WTC11 (cell line): ENCODE measurements around the gene ADARB2.

Experiments
- CREB1 ChIP-seq: sonication (generic); formaldehyde crosslinking; IDR thresholded peaks from 2 replicates; pipeline ENCODE4 v1.8.0; 2023; ENCODE audit warnings: mild to moderate bottlenecking, missing genetic modification reagents
- CREM ChIP-seq: sonication (generic); formaldehyde crosslinking; IDR thresholded peaks from 2 replicates; pipeline ENCODE4 v1.8.1; 2022; ENCODE audit warnings: mild to moderate bottlenecking, missing genetic modification reagents, moderate library complexity
- JUN ChIP-seq: sonication (generic); formaldehyde crosslinking; IDR thresholded peaks from 2 replicates; pipeline ENCODE4 v1.8.0; 2023; ENCODE audit warnings: mild to moderate bottlenecking, missing genetic modification reagents
- NFE2L1 ChIP-seq: sonication (generic); formaldehyde crosslinking; IDR thresholded peaks from 2 replicates; pipeline ENCODE4 v1.8.1; 2023; ENCODE audit warnings: missing genetic modification reagents
- SMAD4 ChIP-seq: sonication (generic); formaldehyde crosslinking; IDR thresholded peaks from 2 replicates; pipeline ENCODE4 v1.8.0; 2022; ENCODE audit warnings: mild to moderate bottlenecking, missing genetic modification reagents
- ZNF423 ChIP-seq: fragments of 250-450 bp; sonication (Bioruptor Pico); IDR thresholded peaks from 2 replicates; pipeline ENCODE4 v2.1.2; 2022; ENCODE audit warnings: mild to moderate bottlenecking, moderate library complexity
- TF ChIP-seq, protein P1 (sequence below): sonication (generic); formaldehyde crosslinking; IDR thresholded peaks from 2 replicates; pipeline ENCODE4 v1.8.0; 2022; ENCODE audit warnings: mild to moderate bottlenecking, missing genetic modification reagents
- TF ChIP-seq, protein P2 (sequence below): fragments of 200-600 bp; IDR thresholded peaks from 2 replicates; pipeline ENCODE4 v1.8.0; 2022; ENCODE audit warnings: antibody characterized with exemption
- TF ChIP-seq, protein P3 (sequence below): sonication (generic); formaldehyde crosslinking; IDR thresholded peaks from 2 replicates; pipeline ENCODE4 v1.8.0; 2022; ENCODE audit warnings: mild to moderate bottlenecking, missing genetic modification reagents
- TF ChIP-seq, protein P4 (sequence below): sonication (generic); formaldehyde crosslinking; IDR thresholded peaks from 2 replicates; pipeline ENCODE4 v1.8.0; 2022; ENCODE audit warnings: mild to moderate bottlenecking, missing genetic modification reagents
- TF ChIP-seq, protein P5 (sequence below): sonication (generic); formaldehyde crosslinking; IDR thresholded peaks from 2 replicates; pipeline ENCODE4 v1.8.1; 2023; ENCODE audit warnings: mild to moderate bottlenecking, missing genetic modification reagents, moderate library complexity
- TF ChIP-seq, protein P6 (sequence below): sonication (generic); formaldehyde crosslinking; IDR thresholded peaks from 2 replicates; pipeline ENCODE4 v1.8.1; 2023; ENCODE audit warnings: mild to moderate bottlenecking, missing genetic modification reagents

DNA sequence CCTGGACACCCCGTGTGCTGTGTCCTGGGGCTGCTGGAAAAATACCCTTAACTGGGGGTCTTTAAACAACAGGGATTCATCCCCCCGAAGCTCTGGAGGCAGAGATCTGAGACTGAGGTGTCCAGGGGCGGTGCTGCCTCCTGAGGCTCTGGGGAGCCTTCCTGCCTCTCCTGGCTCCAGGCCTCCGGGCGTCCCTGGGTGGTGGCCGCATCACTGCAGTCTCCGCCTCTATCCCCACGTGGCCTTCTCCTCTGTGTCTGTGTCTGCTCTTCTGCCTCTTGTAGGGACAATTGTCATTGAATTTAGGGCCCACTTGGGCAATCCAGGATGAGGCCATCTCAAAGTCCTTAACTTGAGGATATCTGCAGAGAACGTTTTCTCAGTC is 464.6 kb downstream of the ADARB2 start:
- TF ChIP-seq JUN (no peak), CREB1 (no peak), ZNF423 (CRISPR knock-in tag) (no peak), CREM (CRISPR knock-in tag) (no peak), SMAD4 (CRISPR knock-in tag) (no peak), NFE2L1 (CRISPR knock-in tag) (no peak)
- TF ChIP-seq, protein P1, sequence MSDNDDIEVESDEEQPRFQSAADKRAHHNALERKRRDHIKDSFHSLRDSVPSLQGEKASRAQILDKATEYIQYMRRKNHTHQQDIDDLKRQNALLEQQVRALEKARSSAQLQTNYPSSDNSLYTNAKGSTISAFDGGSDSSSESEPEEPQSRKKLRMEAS (CRISPR knock-in tag): no peak
- TF ChIP-seq, protein P2, sequence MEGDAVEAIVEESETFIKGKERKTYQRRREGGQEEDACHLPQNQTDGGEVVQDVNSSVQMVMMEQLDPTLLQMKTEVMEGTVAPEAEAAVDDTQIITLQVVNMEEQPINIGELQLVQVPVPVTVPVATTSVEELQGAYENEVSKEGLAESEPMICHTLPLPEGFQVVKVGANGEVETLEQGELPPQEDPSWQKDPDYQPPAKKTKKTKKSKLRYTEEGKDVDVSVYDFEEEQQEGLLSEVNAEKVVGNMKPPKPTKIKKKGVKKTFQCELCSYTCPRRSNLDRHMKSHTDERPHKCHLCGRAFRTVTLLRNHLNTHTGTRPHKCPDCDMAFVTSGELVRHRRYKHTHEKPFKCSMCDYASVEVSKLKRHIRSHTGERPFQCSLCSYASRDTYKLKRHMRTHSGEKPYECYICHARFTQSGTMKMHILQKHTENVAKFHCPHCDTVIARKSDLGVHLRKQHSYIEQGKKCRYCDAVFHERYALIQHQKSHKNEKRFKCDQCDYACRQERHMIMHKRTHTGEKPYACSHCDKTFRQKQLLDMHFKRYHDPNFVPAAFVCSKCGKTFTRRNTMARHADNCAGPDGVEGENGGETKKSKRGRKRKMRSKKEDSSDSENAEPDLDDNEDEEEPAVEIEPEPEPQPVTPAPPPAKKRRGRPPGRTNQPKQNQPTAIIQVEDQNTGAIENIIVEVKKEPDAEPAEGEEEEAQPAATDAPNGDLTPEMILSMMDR: no peak
- TF ChIP-seq, protein P3, sequence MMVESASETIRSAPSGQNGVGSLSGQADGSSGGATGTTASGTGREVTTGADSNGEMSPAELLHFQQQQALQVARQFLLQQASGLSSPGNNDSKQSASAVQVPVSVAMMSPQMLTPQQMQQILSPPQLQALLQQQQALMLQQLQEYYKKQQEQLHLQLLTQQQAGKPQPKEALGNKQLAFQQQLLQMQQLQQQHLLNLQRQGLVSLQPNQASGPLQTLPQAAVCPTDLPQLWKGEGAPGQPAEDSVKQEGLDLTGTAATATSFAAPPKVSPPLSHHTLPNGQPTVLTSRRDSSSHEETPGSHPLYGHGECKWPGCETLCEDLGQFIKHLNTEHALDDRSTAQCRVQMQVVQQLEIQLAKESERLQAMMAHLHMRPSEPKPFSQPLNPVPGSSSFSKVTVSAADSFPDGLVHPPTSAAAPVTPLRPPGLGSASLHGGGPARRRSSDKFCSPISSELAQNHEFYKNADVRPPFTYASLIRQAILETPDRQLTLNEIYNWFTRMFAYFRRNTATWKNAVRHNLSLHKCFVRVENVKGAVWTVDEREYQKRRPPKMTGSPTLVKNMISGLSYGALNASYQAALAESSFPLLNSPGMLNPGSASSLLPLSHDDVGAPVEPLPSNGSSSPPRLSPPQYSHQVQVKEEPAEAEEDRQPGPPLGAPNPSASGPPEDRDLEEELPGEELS (CRISPR knock-in tag): no peak
- TF ChIP-seq, protein P4, sequence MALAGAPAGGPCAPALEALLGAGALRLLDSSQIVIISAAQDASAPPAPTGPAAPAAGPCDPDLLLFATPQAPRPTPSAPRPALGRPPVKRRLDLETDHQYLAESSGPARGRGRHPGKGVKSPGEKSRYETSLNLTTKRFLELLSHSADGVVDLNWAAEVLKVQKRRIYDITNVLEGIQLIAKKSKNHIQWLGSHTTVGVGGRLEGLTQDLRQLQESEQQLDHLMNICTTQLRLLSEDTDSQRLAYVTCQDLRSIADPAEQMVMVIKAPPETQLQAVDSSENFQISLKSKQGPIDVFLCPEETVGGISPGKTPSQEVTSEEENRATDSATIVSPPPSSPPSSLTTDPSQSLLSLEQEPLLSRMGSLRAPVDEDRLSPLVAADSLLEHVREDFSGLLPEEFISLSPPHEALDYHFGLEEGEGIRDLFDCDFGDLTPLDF: no peak
- TF ChIP-seq, protein P5, sequence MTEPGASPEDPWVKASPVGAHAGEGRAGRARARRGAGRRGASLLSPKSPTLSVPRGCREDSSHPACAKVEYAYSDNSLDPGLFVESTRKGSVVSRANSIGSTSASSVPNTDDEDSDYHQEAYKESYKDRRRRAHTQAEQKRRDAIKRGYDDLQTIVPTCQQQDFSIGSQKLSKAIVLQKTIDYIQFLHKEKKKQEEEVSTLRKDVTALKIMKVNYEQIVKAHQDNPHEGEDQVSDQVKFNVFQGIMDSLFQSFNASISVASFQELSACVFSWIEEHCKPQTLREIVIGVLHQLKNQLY (CRISPR knock-in tag): no peak
- TF ChIP-seq, protein P6, sequence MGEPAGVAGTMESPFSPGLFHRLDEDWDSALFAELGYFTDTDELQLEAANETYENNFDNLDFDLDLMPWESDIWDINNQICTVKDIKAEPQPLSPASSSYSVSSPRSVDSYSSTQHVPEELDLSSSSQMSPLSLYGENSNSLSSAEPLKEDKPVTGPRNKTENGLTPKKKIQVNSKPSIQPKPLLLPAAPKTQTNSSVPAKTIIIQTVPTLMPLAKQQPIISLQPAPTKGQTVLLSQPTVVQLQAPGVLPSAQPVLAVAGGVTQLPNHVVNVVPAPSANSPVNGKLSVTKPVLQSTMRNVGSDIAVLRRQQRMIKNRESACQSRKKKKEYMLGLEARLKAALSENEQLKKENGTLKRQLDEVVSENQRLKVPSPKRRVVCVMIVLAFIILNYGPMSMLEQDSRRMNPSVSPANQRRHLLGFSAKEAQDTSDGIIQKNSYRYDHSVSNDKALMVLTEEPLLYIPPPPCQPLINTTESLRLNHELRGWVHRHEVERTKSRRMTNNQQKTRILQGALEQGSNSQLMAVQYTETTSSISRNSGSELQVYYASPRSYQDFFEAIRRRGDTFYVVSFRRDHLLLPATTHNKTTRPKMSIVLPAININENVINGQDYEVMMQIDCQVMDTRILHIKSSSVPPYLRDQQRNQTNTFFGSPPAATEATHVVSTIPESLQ (CRISPR knock-in tag): no peak
